HCT116 (cell line): ENCODE results near the gene NPTX1. TPM values are rescaled to one million over a fixed set of nuclear protein-coding genes. Genes with fewer than 3 reads are reported as not detected.

ENCODE experiments used
- ATAC-seq: fragments of 200-7000 bp; cut with Tn5 transposase; 2 replicates; pipeline ENCODE4 v1.9.1; 2020; ENCODE audit warnings: mild to moderate bottlenecking, moderate library complexity
- BruUV-seq: library from RNA; stranded (reverse); fragments of 400-500 nt; replicated peaks from 2 replicates; lab custom pipeline; 2021; lab: Mats Ljungman, UMichigan
- CTCF ChIA-PET: fragments of 300-600 bp; sonication (Branson Sonifier 250); formaldehyde crosslinking; loops from one replicate; lab custom pipeline; 2021; ENCODE audit warnings: antibody characterized with exemption; lab: Charles Lee
- POLR2A ChIA-PET: fragments of 300-600, 350-600 bp; sonication (Branson Sonifier 250); formaldehyde crosslinking; loops from one replicate; lab custom pipeline; 2021; ENCODE audit warnings: antibody characterized with exemption; lab: Charles Lee
- RAD21 ChIA-PET, 2 experiments: fragments of 300-600 bp; sonication (Branson Sonifier 250); formaldehyde crosslinking; loops; one replicate each; lab custom pipeline; 2023; ENCODE audit warnings: low total read pairs in 2 of 2; ENCODE audit not compliant: uncharacterized antibody in 2 of 2, unreplicated experiment in 2 of 2, low non-redundant PET in 1 of 2; lab: Charles Lee
- DNase-seq: peaks from one replicate; pipeline ENCODE4 v3.0.0-alpha.2; 2010; ENCODE audit warnings: low read depth, low spot score
- H2AFZ ChIP-seq: fragments of 200-600 bp; shearing (Covaris generic), sonication (generic); 2 replicates; pipeline ENCODE4 v1.6.1; 2017; ENCODE audit warnings: low read depth, mixed run types, mixed read lengths, antibody characterized with exemption, low read length; ENCODE audit not compliant: poor library complexity, severe bottlenecking
- H3K27ac ChIP-seq: 2 replicates; pipeline ENCODE4 v1.5.1; 2012; ENCODE audit warnings: low read depth, low read length
- H3K27me3 ChIP-seq: fragments of 200-600 bp; sonication (generic); 2 replicates; pipeline ENCODE4 v1.6.1; 2016; ENCODE audit warnings: mixed run types, low read length, mixed read lengths; ENCODE audit not compliant: insufficient read depth
- H3K36me3 ChIP-seq, 2 experiments: fragments of 200-500 bp in 1 of 2; fragments of 200-600 bp in 1 of 2; sonication (Bioruptor generic) in 1 of 2; sonication (generic) in 1 of 2; 2 replicates each; pipeline versions ENCODE4 v1.5.1 to v1.6.1; 2014 to 2016; ENCODE audit warnings: low read length in 2 of 2, inconsistent platforms in 1 of 2, mixed read lengths in 1 of 2, mixed run types in 1 of 2; ENCODE audit not compliant: insufficient read depth in 2 of 2, control insufficient read depth in 1 of 2
- H3K4me1 ChIP-seq, 2 experiments: fragments of 200-600 bp in 1 of 2; sonication (generic) in 1 of 2; 2 replicates each; pipeline versions ENCODE4 v1.5.1 to v1.6.1; 2012 to 2017; ENCODE audit warnings: low read length in 2 of 2, inconsistent platforms in 1 of 2, mild to moderate bottlenecking in 1 of 2, mixed read lengths in 1 of 2, mixed run types in 1 of 2, moderate library complexity in 1 of 2; ENCODE audit not compliant: insufficient read depth in 2 of 2, control insufficient read depth in 1 of 2
- H3K4me2 ChIP-seq: fragments of 200-600 bp; sonication (generic); 2 replicates; pipeline ENCODE4 v1.6.1; 2017; ENCODE audit warnings: mixed run types, low read length, mixed read lengths
- H3K4me3 ChIP-seq, 2 experiments: fragments of 200-600 bp in 1 of 2; sonication (generic) in 1 of 2; replicated peaks in 1 of 2; 2 replicates each; pipeline ENCODE4 v1.5.1; 2011 to 2016; ENCODE audit warnings: low read length in 2 of 2, control low read depth in 1 of 2, low read depth in 1 of 2, mild to moderate bottlenecking in 1 of 2, mixed read lengths in 1 of 2, mixed run types in 1 of 2
- H3K79me2 ChIP-seq: fragments of 200-600 bp; sonication (generic); 2 replicates; pipeline ENCODE4 v1.6.1; 2017; ENCODE audit warnings: mild to moderate bottlenecking, mixed run types, low read length, moderate library complexity, mixed read lengths; ENCODE audit not compliant: insufficient read depth
- H3K9ac ChIP-seq: fragments of 200-600 bp; sonication (generic); 2 replicates; pipeline ENCODE4 v1.6.1; 2016; ENCODE audit warnings: low read length, mixed read lengths
- H3K9me2 ChIP-seq: fragments of 200-600 bp; sonication (generic), shearing (Covaris generic); 2 replicates; pipeline ENCODE4 v1.6.1; 2017; ENCODE audit warnings: mixed run types, mild to moderate bottlenecking, moderate library complexity; ENCODE audit not compliant: insufficient read depth
- H3K9me3 ChIP-seq, 2 experiments: fragments of 200-500 bp in 1 of 2; fragments of 200-600 bp in 1 of 2; sonication (Bioruptor generic) in 1 of 2; sonication (generic) in 1 of 2; 2 replicates each; pipeline ENCODE4 v1.6.1; 2014 to 2017; ENCODE audit warnings: low read length in 2 of 2, mixed read lengths in 2 of 2, inconsistent platforms in 1 of 2, low read depth in 1 of 2, mild to moderate bottlenecking in 1 of 2, mixed run types in 1 of 2, moderate library complexity in 1 of 2; ENCODE audit not compliant: control insufficient read depth in 1 of 2, insufficient read depth in 1 of 2
- H4K20me1 ChIP-seq: fragments of 200-600 bp; sonication (generic), shearing (Covaris generic); 2 replicates; pipeline ENCODE4 v1.6.1; 2017; ENCODE audit warnings: mixed run types, mild to moderate bottlenecking, moderate library complexity; ENCODE audit not compliant: insufficient read depth
- CBX3 ChIP-seq: IDR thresholded peaks from 2 replicates; pipeline ENCODE4 v1.6.1; 2012; ENCODE audit warnings: low read depth
- CEBPB ChIP-seq: IDR thresholded peaks from 2 replicates; pipeline ENCODE4 v1.6.1; 2012; ENCODE audit warnings: low read depth
- CTCF ChIP-seq, 3 experiments: fragments of 200-600 bp in 1 of 3; sonication (generic) in 1 of 3; IDR thresholded peaks in 2 of 3; conservative IDR thresholded peaks in 1 of 3; 2 replicates each; pipeline ENCODE4 v1.5.1; 2012 to 2017; ENCODE audit warnings: low read depth in 2 of 3, low read length in 2 of 3, antibody characterized with exemption in 1 of 3, borderline replicate concordance in 1 of 3, control low read depth in 1 of 3, mild to moderate bottlenecking in 1 of 3, mixed read lengths in 1 of 3, mixed run types in 1 of 3, moderate library complexity in 1 of 3; ENCODE audit not compliant: insufficient read depth in 1 of 3
- EGR1 ChIP-seq: IDR thresholded peaks from 2 replicates; pipeline ENCODE4 v1.6.1; 2012; ENCODE audit warnings: low read depth
- ELF1 ChIP-seq: IDR thresholded peaks from 2 replicates; pipeline ENCODE4 v1.6.1; 2012; ENCODE audit warnings: low read depth, borderline replicate concordance
- EZH2 ChIP-seq: fragments of 200-600 bp; sonication (generic); IDR thresholded peaks from 2 replicates; pipeline ENCODE4 v1.6.1; 2017; ENCODE audit warnings: antibody characterized with exemption, mixed run types
- EZH2phosphoT487 ChIP-seq: fragments of 200-600 bp; IDR thresholded peaks from 2 replicates; pipeline ENCODE4 v1.6.1; 2018; ENCODE audit warnings: antibody characterized with exemption, borderline replicate concordance
- FOSL1 ChIP-seq: IDR thresholded peaks from 2 replicates; pipeline ENCODE4 v1.6.1; 2012; ENCODE audit warnings: low read depth
- JUND ChIP-seq: IDR thresholded peaks from 2 replicates; pipeline ENCODE4 v1.6.1; 2012
- MAX ChIP-seq: IDR thresholded peaks from 2 replicates; pipeline ENCODE4 v1.6.1; 2012
- POLR2AphosphoS5 ChIP-seq: IDR thresholded peaks from 2 replicates; pipeline ENCODE4 v1.6.1; 2011; ENCODE audit warnings: mild to moderate bottlenecking, low read depth, low read length, moderate library complexity
- RAD21 ChIP-seq: IDR thresholded peaks from 2 replicates; pipeline ENCODE4 v1.6.1; 2012; ENCODE audit warnings: low read depth, mild to moderate bottlenecking
- REST ChIP-seq: IDR thresholded peaks from 2 replicates; pipeline ENCODE4 v1.6.1; 2012; ENCODE audit warnings: low read depth
- SIN3A ChIP-seq: IDR thresholded peaks from 2 replicates; pipeline ENCODE4 v1.6.1; 2012; ENCODE audit warnings: low read depth
- SP1 ChIP-seq: IDR thresholded peaks from 2 replicates; pipeline ENCODE4 v1.6.1; 2012; ENCODE audit warnings: low read depth
- SRF ChIP-seq: IDR thresholded peaks from 2 replicates; pipeline ENCODE4 v1.6.1; 2012; ENCODE audit warnings: low read depth
- TCF7L2 ChIP-seq: IDR thresholded peaks from 2 replicates; pipeline ENCODE4 v1.7.0; 2011; ENCODE audit warnings: borderline replicate concordance, inconsistent platforms; ENCODE audit not compliant: insufficient read depth, insufficient read length; ENCODE audit errors: extremely low read depth
- ZFX ChIP-seq: fragments of 450-650 bp; IDR thresholded peaks from 2 replicates; pipeline ENCODE4 v1.6.1; 2017
- ZNF274 ChIP-seq: fragments of 200-500 bp; sonication (Bioruptor generic); IDR thresholded peaks from 2 replicates; pipeline ENCODE4 v1.6.1; 2014; ENCODE audit warnings: mild to moderate bottlenecking, low read depth, low read length, inconsistent platforms
- intact Hi-C: fragments of 100-400 bp; cut with micrococcal nuclease; formaldehyde crosslinking; loops from 2 replicates; pipeline ENCODE4 v1.10.0; 2022
- total RNA-seq: library from RNA; stranded (reverse); gene quantifications from one replicate; pipeline ENCODE4 v1.2.1, GENCODE V29; 2021; ENCODE audit not compliant: unreplicated experiment

NPTX1 gene
- total RNA-seq, 1 experiment from 2014 or later, result 0.15 TPM

- no TSS peak for BruUV-seq
- Histone ChIP-seq H3K27me3 (peaks cover 3% of the 10 kb centered on the region; the same call in 1 of the 2 replicates), H3K9me2 (no peaks in the 10 kb centered on the region), H3K4me2 (no peak overlapping the region), H3K9ac (no peak overlapping the region), H3K9me3 (no peaks in the 10 kb centered on the region), H3K4me3 (no peak overlapping the region), H3K27ac (no peak overlapping the region), H3K4me1 (no peaks in the 10 kb centered on the region), H3K79me2 (no peaks in the 10 kb centered on the region), H3K36me3 (no peaks in the 10 kb centered on the region), H2AFZ (no peak overlapping the region), H4K20me1 (no peaks in the 10 kb centered on the region)
- ChIA-PET RAD21 (no interaction called here), CTCF (no interaction called here), POLR2A (no interaction called here)
- TF ChIP-seq ZNF274, result no peak
- TF ChIP-seq TCF7L2, result no peak
- no peak for TF ChIP-seq ZFX
- no peak for TF ChIP-seq CEBPB
- TF ChIP-seq MAX, result no peak
- no peak for TF ChIP-seq ELF1
- TF ChIP-seq CTCF (IDR thresholded peaks at IDR 0.05 in 2 of 3, conservative IDR thresholded peaks at IDR 0.05 in 1 of 3; ENCODE audit: borderline replicate concordance in 1 of 3, insufficient read depth in 1 of 3, low read depth in 2 of 3, low read length in 2 of 3), result no peak
- TF ChIP-seq EGR1, result no peak
- no peak for TF ChIP-seq SIN3A
- TF ChIP-seq FOSL1, result no peak
- TF ChIP-seq JUND, result no peak
- no peak for TF ChIP-seq POLR2AphosphoS5
- no peak for TF ChIP-seq SP1
- TF ChIP-seq CBX3, result no peak
- no peak for TF ChIP-seq EZH2
- TF ChIP-seq EZH2phosphoT487, result no peak
- TF ChIP-seq SRF, result no peak
- no peak for TF ChIP-seq RAD21
- no peak for TF ChIP-seq REST
- intact Hi-C loops, result no loop called here
- ATAC-seq, result no peak
- no peak for DNase-seq
These were observed 42.3 kb downstream of the NPTX1 start for GRCh38 chr17:80433916-80434666.
